IMR-90 (cell line): ENCODE measurements around the gene FHAD1. TPM values are rescaled to one million over a fixed set of nuclear protein-coding genes. Genes with fewer than 3 reads are reported as not detected.

ENCODE experiments used
- ATAC-seq: fragments of 200-7000 bp; cut with Tn5 transposase; 2 replicates; pipeline ENCODE4 v1.9.1; 2020; ENCODE audit warnings: low read depth, mild to moderate bottlenecking, moderate library complexity
- BruUV-seq: library from RNA; stranded (reverse); fragments of 400-500 nt; replicated peaks from 2 replicates; lab custom pipeline; 2021; lab: Mats Ljungman, UMichigan
- CTCF ChIA-PET: fragments of 300-600 bp; formaldehyde crosslinking; extraction: SDS; loops from one replicate; lab custom pipeline; 2021; ENCODE audit warnings: antibody characterized with exemption; lab: Yijun Ruan, JAX
- POLR2A ChIA-PET: fragments of 300-600 bp; sonication (Branson Sonifier 250); formaldehyde crosslinking; loops from one replicate; lab custom pipeline; 2022; ENCODE audit warnings: antibody characterized with exemption; ENCODE audit not compliant: unreplicated experiment; lab: Charles Lee
- DNase-seq: peaks from one replicate; pipeline ENCODE4 v3.0.0; 2013
- H2AFZ ChIP-seq: replicated peaks from 2 replicates; pipeline ENCODE3; 2013; ENCODE audit warnings: low read length, mild to moderate bottlenecking; ENCODE audit not compliant: poor library complexity
- H2AK5ac ChIP-seq: 2 replicates; pipeline ENCODE4 v1.6.1; 2013; ENCODE audit warnings: low read depth, low read length, inconsistent platforms
- H2AK9ac ChIP-seq: replicated peaks from 2 replicates; pipeline ENCODE3; 2013; ENCODE audit warnings: mild to moderate bottlenecking, low read depth, low read length, moderate library complexity; ENCODE audit not compliant: poor library complexity
- H2BK120ac ChIP-seq: 2 replicates; pipeline ENCODE4 v1.6.1; 2013; ENCODE audit warnings: low read depth, low read length, inconsistent platforms
- H2BK15ac ChIP-seq: 3 replicates; pipeline ENCODE4 v1.6.1; 2013; ENCODE audit warnings: low read depth, low read length, inconsistent platforms
- H2BK20ac ChIP-seq: 2 replicates; pipeline ENCODE4 v1.6.1; 2013; ENCODE audit warnings: low read depth, mild to moderate bottlenecking, inconsistent platforms, low read length, moderate library complexity
- H2BK5ac ChIP-seq: 2 replicates; pipeline ENCODE4 v1.6.1; 2013; ENCODE audit warnings: mild to moderate bottlenecking, low read depth, low read length, inconsistent platforms; ENCODE audit not compliant: poor library complexity, severe bottlenecking
- H3K14ac ChIP-seq: replicated peaks from 2 replicates; pipeline ENCODE4 v1.6.1; 2013; ENCODE audit warnings: low read depth, low read length, inconsistent platforms
- H3K18ac ChIP-seq: 2 replicates; pipeline ENCODE4 v1.6.1; 2013; ENCODE audit warnings: low read depth, low read length, control low read depth
- H3K23ac ChIP-seq: 2 replicates; pipeline ENCODE4 v1.6.1; 2013; ENCODE audit warnings: low read depth, low read length, inconsistent platforms
- H3K27ac ChIP-seq: 2 replicates; pipeline ENCODE4 v1.5.1; 2013; ENCODE audit warnings: mild to moderate bottlenecking, control low read depth, low read length; ENCODE audit not compliant: insufficient read depth
- H3K27me3 ChIP-seq: 2 replicates; pipeline ENCODE4 v1.6.1; 2013; ENCODE audit warnings: low read length; ENCODE audit not compliant: control insufficient read depth, insufficient read depth
- H3K36me3 ChIP-seq: 2 replicates; pipeline ENCODE4 v1.6.1; 2013; ENCODE audit warnings: low read length, mixed read lengths; ENCODE audit not compliant: control insufficient read depth, insufficient read depth
- H3K4ac ChIP-seq: 2 replicates; pipeline ENCODE4 v1.6.1; 2013; ENCODE audit warnings: low read depth, low read length, inconsistent platforms
- H3K4me1 ChIP-seq: 2 replicates; pipeline ENCODE4 v1.6.1; 2013; ENCODE audit warnings: low read length, mixed read lengths; ENCODE audit not compliant: control insufficient read depth, insufficient read depth
- H3K4me2 ChIP-seq: 2 replicates; pipeline ENCODE4 v1.6.1; 2013; ENCODE audit warnings: low read depth, mild to moderate bottlenecking, control low read depth, low read length, moderate library complexity
- H3K4me3 ChIP-seq: 2 replicates; pipeline ENCODE4 v1.5.1; 2013; ENCODE audit warnings: low read depth, mild to moderate bottlenecking, control low read depth, low read length, moderate library complexity; ENCODE audit not compliant: insufficient read depth
- H3K56ac ChIP-seq: 2 replicates; pipeline ENCODE4 v1.6.1; 2013; ENCODE audit warnings: low read length, inconsistent platforms; ENCODE audit not compliant: insufficient read depth; ENCODE audit errors: extremely low read depth
- H3K79me1 ChIP-seq, 2 experiments: 2 replicates each; pipeline ENCODE4 v1.6.1; 2013; ENCODE audit warnings: low read length in 2 of 2, inconsistent platforms in 1 of 2, low read depth in 1 of 2
- H3K9ac ChIP-seq: 2 replicates; pipeline ENCODE4 v1.6.1; 2013; ENCODE audit warnings: low read depth, low read length, control low read depth
- H3K9me1 ChIP-seq: 2 replicates; pipeline ENCODE4 v1.6.1; 2013; ENCODE audit warnings: low read length, inconsistent platforms; ENCODE audit not compliant: insufficient read depth
- H3K9me3 ChIP-seq: 2 replicates; pipeline ENCODE4 v1.6.1; 2013; ENCODE audit warnings: low read length; ENCODE audit not compliant: control insufficient read depth, insufficient read depth
- H4K20me1 ChIP-seq: 2 replicates; pipeline ENCODE4 v1.6.1; 2013; ENCODE audit warnings: low read length, inconsistent platforms; ENCODE audit not compliant: insufficient read depth
- H4K5ac ChIP-seq: 2 replicates; pipeline ENCODE4 v1.6.1; 2013; ENCODE audit warnings: mild to moderate bottlenecking, low read depth, low read length, control low read depth
- H4K8ac ChIP-seq, 2 experiments: 2 replicates each; pipeline ENCODE4 v1.6.1; 2013; ENCODE audit warnings: low read depth in 2 of 2, low read length in 2 of 2, control low read depth in 1 of 2, inconsistent platforms in 1 of 2
- H4K91ac ChIP-seq: 2 replicates; pipeline ENCODE4 v1.6.1; 2013; ENCODE audit warnings: low read depth, low read length, inconsistent platforms; ENCODE audit not compliant: insufficient read depth
- CEBPB ChIP-seq: IDR thresholded peaks from 2 replicates; pipeline ENCODE4 v1.6.1; 2012; ENCODE audit warnings: low read depth, low read length, improper control_type of control experiment
- MAZ ChIP-seq: IDR thresholded peaks from 2 replicates; pipeline ENCODE4 v1.6.1; 2012; ENCODE audit warnings: low read depth, mild to moderate bottlenecking, low read length, improper control_type of control experiment, moderate library complexity, borderline replicate concordance
- RAD21 ChIP-seq: IDR thresholded peaks from 2 replicates; pipeline ENCODE4 v1.6.1; 2012; ENCODE audit warnings: low read length, improper control_type of control experiment
- WGBS, 2 experiments: methylation state at CpG; one replicate each; pipeline versions ENCODE4 v1.1.5 to v1.1.7; 2013; ENCODE audit warnings: missing lambda C conversion rate in 2 of 2; ENCODE audit not compliant: insufficient read length in 1 of 2; ENCODE audit errors: extremely low coverage in 2 of 2; 5-methylcytosine and 5-hydroxymethylcytosine counted together
- dilution Hi-C: fragments of 300-500 bp; cut with HindIII; formaldehyde crosslinking; loops from one replicate; pipeline ENCODE4 v1.14.3; 2018; ENCODE audit warnings: low sequenced_read_pairs; ENCODE audit not compliant: unreplicated experiment
- in situ Hi-C: fragments of 300-500 bp; cut with MboI; formaldehyde crosslinking; loops from 3 replicates; pipeline ENCODE4 v1.14.3; 2019; ENCODE audit warnings: low sequenced_read_pairs, inconsistent platforms, mixed read lengths
- intact Hi-C: fragments of 100-400 bp; cut with micrococcal nuclease; formaldehyde crosslinking; loops from 2 replicates; pipeline ENCODE4 v1.10.0; 2022
- polyA plus RNA-seq, 3 experiments: library from polyadenylated mRNA; depleted of rRNA; stranded (reverse); fragments of >200 nt; gene quantifications; 2 replicates each; pipeline ENCODE4 v1.2.3, GENCODE V29; 2012; ENCODE audit warnings: low replicate concordance in 1 of 3
- total RNA-seq: library from RNA; depleted of rRNA; stranded (reverse); fragments of >200 nt; gene quantifications from 2 replicates; pipeline ENCODE4 v1.2.3, GENCODE V29; 2012

The FHAD1 gene
- total and polyA plus RNA-seq, 2 of the 4 experiments (the other 2 are of a cell fraction), result not detected

DNA sequence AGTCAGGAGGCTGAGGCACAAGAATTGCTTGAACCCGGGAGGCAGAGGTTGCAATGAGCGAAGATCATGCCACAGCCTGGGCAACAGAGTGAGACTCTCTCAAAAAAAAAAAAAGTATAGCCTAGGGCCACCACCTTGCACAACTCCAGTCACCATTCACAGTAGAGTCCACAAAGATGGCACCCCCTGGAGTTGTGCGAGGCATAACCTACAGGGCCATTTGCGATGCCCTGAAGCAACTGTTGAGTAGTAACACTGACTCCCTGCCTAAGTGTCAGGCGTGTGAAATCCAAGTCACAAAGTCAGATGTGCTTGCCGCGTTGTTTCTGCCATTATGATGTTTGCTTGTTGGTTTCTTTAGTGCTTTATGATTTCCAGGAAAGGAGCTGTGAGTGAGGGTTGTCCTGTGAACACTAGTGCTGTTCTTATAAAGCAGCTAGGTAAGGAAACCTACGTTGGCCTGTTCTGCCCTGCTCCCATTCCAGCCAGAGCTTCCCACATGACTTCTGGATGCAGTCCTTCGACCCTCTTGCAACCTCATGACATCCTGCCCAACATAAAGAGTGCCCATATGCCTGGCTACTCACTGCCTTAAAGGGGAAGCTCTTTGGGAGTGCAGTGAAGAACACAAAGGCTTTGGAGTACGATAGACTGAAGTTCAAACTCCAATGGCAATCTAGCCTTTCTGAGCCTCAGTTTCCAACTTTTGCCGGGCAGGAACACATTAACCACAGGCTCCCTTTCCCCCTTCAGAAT is 29.8 kb downstream of the FHAD1 start (continued):
- no peak for TF ChIP-seq RAD21

DNA sequence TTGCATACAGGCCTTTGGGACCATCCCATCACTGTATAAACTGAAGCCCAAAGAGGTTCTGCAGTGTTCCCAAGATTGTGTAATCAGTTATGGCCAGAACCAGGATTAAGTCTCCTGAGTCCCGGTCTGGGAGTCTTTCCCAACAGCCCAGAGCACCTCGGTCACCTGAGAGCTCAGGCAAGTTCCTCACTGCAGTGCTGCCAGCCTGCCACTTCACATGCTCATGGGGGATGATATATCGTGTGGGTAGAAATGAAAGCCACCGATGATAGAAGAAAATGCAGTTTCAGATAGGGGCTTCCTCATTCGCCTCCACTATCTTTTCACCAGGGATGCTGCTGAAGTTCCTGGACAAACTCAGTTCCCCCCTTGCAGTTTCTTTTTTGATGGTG is 30.4 kb downstream of the FHAD1 start:
- Histone ChIP-seq H3K23ac (no peak overlapping the region; the same call in 1 of the 2 replicates), H2BK20ac (no peak overlapping the region), H3K18ac (no peak overlapping the region), H3K9ac (no peak overlapping the region), H3K56ac (no peak overlapping the region), H4K20me1 (no peaks in the 10 kb centered on the region), H3K9me1 (no peaks in the 10 kb centered on the region), H2BK5ac (no peak overlapping the region), H2BK15ac (no peak overlapping the region), H4K91ac (no peak overlapping the region), H2AK9ac (no peak overlapping the region), H3K4me1 (no peaks in the 10 kb centered on the region), H3K27me3 (peaks cover 13% of the 10 kb centered on the region), H2BK120ac (no peak overlapping the region), H4K5ac (no peak overlapping the region), H3K14ac (no peak overlapping the region), H3K36me3 (no peaks in the 10 kb centered on the region), H2AK5ac (no peak overlapping the region), H3K9me3 (no peaks in the 10 kb centered on the region), H3K4me2 (no peak overlapping the region), H3K79me1 (no peaks in the 10 kb centered on the region), H2AFZ (no peak overlapping the region), H3K4ac (no peak overlapping the region), H4K8ac (no peak overlapping the region), H3K4me3 (no peak overlapping the region), H3K27ac (no peak overlapping the region)
- POLR2A ChIA-PET, result no interaction called here
- intact Hi-C loops, result no loop called here
- in situ Hi-C loops, result no loop called here
- CTCF ChIA-PET, result interaction anchor here (0.9 kb wide), 1 partner anchor 18 kb away, joined by 8 read pairs; no protein-coding TSS in a partner anchor
- dilution Hi-C loops, result no loop called here
- no peak for TF ChIP-seq MAZ
- peak; percentile 19; the same call in 1 of the 2 replicates for TF ChIP-seq CEBPB
- no TSS peak for BruUV-seq
- WGBS, 2 experiments, result no CpG with 5 or more reads among the region's 5 CpGs
- no peak for DNase-seq
- no peak for ATAC-seq
